HT-29 (cell line): Measurements from ENCODE around the gene DNASE1L3. TPM values are rescaled to one million over a fixed set of nuclear protein-coding genes. Genes with fewer than 3 reads are reported as not detected.
"Not testable (repeated sequence)": the region's sequence is repeated elsewhere in the genome, so short reads cannot be mapped to it uniquely, and the experiment has no call there.

Experiments
- DNase-seq: peaks from one replicate; pipeline ENCODE4 v3.0.0-alpha.2; 2015; ENCODE audit warnings: low spot score
- total RNA-seq: library from RNA; depleted of rRNA; stranded (reverse); fragments of >200 nt; shearing (Covaris generic); gene quantifications from 2 replicates; pipeline ENCODE4 v1.2.3, GENCODE V29; 2014

The DNASE1L3 gene
- total RNA-seq, 1 experiment from 2014 or later: not detected

DNA sequence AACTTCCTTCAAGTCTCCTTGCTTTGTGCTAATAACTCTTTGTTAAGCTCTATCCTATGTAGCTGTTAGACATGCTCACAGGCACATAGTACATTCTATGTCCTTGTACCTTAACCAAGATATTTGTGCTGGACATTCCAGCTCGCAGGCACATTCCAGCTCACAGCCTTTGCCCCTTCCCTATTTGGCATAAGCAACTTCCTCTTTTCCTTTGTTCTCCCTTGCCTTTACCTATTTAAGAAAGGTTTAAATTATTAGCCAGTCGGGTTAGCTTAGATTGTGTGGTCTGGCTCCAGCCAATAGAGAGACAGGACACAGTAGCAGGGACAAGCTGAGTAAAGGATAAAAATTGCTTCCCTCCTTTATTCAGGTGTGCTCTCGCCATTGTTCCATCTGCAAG lies 9.3 kb downstream of the DNASE1L3 start:
- not testable (repeated sequence) for DNase-seq

DNA sequence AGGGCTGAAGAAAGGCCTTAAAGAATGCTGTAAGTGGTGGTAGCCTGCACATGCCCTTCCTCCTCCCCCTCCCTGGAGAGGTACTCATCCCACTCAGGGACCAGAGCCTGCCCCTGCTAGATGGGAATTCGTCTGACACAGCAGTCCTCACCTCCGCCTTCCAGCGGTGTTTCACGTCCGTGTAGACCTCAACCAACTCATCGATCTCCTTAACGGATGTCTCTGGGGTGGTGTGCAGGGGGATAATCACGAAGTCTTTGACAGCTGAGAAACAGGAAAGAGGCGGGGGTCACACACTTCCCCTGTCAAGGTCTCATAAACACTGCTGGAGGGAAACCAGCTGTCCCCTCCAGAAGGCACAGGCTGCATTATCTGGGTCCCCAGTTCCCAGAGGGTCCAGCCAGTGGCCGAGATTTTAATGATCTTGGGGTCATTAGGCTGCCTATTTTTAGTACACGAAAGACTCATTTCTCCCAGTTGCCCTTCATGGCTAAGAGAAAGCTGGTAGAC lies 9.9 kb downstream of the DNASE1L3 start:
- DNase-seq: no peak

DNA sequence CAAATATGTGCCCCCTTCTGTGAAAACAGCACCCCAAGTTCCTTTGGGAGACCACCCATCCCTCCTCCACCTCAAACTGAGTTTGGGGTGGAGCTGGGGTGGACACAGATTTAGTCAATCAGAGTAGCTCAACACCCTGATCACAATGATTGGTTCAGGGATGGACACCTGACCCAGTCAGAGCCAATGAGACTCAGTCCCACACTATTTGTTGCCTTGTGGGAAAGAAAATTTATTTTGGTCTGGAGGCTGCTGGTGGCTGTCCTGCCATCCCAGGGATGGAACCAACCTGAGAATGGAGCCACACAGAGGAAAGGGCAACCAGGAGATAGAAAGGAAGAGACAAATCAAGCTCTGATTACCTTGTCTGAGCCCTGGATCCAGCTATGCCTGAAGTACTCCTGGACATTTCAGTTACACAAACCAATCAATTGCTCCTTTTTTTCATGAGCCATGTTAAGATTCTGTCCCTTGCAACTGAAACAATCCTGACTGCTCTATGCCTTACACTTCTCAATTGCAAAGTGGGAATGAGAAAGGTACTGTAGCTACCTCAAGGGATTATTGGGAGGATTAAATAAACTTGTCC lies 10.6 kb downstream of the DNASE1L3 start:
- no peak for DNase-seq

DNA sequence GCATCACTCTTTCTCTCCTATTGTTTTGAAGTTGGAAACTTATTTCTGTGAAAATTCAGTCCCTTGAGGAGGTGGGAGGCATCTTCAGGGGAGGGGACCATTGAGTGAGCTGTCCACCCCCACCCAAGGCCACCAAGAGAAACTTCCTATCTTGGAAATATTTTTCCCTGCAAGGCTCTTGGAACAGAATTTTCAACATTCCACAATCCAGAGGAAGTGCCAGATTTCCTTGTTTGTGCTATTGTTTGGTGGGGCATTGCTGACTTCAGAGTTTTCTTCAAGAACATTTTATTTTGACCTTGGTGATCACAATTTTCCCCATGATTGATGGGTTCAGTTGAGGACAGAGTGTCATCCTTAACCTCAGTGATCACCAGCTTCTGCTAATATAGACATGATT lies 12.0 kb downstream of the DNASE1L3 start:
- no peak for DNase-seq

DNA sequence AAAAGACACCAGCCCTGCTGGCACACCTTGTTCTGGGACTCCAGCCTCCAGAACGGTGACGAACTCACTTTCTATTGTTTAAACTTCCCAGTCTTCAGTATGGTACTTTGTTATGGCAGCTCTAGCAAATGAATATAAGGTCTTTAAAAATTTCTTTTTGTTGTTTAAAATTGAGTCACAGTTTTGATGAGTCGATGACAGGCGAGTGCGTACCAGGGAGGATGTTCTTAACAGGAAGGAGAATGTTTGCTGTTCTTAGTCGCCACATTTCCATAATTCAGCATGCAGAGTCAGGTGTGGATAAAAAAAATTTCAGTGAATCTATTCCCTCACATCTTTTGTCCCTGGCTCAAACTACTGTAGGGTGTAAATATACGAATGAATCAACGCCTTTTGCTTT lies 12.4 kb downstream of the DNASE1L3 start:
- no peak for DNase-seq

DNA sequence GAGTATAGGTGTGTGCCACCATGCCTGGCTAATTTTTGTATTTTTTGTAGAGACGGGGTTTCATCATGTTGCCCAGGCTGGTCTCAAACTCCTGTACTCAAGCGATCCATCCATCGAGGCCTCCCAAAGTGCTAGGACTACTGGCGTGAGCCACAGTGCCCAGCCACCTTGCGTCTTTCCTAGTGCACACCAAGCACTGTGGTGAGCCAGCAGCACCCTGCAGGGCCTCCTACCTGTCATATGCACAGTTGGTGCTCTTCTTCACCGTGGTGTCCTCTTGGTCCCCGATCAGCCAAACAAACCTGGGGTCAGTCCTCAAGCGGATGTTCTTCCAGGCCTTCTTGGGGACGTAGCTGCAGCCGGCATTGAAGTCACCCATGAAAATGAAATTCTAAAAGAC lies 13.2 kb downstream of the DNASE1L3 start:
- no peak for DNase-seq

DNA sequence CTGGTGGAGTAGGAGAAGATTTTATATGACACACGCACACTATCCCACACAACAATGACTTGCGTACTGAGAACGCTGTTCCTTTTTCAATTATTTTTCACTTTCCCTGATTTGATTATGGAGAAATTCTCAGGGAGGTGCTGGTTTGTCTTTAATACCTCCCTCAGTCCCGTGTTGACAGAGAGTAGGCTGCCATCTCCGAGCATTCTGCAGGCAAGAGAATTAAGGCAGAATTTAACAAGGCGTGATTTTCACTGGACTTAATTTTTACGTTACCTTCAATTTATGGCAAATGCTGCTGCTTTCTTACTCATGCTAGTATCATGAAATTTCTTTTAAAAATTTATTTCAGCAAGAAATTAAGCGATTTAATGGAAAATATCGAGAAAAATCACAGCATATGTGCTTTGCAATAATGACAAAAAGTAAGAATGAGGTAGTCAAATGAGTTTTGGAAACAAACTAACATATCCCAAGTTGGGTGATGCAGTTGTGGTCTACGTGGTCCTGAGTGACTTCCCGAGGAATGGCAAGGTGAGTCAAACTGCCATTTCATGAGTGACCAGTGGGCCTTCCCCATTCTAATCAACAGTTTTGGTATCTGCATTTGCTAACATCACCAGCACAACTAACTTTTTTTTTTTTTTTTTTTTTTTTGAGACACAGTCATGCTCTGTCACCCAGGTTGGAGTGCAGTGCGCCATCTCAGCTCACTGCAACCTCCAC lies 16.9 kb downstream of the DNASE1L3 start:
- no peak for DNase-seq

DNA sequence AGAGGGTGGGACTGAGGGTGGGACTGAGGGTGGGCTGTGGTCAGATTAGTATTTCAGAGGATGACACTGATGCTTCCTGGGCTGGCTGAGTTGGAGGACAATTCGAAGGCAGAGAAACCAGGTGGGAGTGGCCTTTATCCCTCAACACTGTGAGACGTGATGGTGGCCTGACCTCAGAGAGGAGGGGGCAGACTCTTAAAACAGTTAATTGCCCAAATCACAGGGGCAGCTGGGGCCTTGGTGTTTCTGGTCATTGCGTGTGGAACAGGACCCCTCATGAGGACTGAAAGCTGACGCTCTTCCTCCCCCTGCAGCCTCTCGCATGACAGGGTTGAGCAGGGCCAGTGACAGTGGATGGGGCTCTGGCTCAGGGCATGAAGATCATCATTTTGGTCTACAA lies 18.7 kb downstream of the DNASE1L3 start:
- DNase-seq: no peak

DNA sequence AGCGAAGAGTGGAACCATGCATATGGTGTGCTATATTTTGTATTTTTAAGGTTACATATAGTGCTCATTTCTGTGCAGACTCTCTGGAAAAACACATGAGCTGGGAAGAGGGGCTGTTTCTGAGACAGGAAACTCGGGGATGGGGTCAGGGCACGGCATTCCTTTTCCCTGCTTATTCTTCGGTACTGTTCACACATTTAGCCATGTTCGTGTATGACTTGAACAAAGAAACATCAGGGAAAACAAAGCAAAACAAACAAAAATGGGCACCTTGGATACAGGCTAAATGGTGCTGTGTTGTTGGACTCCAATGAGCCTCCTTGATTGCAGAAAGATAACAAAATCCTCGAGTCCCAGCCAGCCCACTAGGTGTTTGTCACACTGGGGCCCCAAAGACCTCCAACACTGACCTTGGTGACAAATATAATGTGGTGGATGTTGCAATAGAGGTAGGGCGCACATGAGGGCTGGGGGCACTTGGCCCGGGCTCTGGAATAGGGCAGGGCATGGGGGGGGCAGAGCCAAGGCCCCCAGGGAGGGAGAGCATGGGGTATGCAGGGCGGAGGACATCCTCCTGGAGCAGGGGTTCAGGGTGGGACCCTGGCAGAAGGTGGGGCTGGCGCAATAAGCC lies 19.3 kb downstream of the DNASE1L3 start:
- no peak for DNase-seq

DNA sequence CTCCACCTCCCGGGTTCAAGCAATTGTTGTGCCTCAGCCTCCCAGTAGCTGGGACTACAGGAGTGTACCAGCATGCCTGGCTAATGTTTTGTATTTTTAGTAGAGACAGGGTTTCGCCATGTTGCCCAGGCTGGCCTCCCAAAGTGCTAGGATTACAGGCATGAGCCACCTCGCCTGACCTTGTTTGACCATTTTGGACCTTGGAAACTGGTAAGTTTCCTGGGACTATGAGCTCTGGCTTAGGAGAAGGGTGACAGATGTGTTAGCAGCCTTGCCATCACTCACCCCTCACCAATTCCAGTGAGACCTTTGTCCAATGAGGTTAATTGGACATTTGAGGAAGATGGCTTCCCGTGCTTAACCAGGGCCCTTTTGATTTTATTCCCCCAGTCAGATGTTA lies 19.9 kb downstream of the DNASE1L3 start:
- no peak for DNase-seq

DNA sequence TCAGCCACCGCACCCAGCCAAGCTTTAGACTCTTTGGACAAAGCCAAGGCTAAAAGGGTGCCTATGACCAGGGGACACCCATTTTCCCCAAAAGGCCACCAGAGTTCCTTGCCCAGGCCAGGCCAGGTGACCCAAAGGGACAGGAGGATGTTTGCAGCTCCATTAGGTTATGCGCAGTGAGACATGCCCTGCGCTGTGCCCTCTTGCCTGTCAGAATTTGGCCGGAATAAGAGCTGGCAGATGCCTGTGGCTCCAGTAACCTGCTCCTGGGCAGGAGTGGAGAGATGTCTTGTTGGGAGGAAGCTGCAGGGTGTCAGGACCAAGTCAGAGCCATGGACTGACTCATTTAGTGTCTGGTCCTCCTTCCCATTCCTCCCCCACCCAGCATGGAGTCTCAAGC lies 20.5 kb downstream of the DNASE1L3 start:
- DNase-seq: no peak

DNA sequence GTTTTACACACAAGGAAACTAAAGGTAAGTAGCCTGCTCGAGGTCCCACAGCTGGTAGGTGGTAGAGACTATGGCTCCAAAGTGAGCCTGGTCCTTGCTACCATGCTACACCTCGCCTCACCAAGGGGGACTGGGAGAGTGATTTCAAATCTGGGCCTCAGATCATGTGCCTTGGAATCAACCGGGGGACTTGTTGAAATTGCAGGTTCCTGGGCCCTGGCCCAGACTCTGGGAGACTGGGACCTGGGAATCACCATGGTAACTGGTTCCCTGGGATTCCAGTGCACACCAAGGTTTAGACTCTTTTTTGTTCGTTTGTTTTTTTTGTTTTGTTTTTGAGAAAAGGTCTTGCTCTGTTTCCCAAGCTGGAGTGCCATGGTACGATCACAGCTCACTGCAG lies 21.1 kb downstream of the DNASE1L3 start:
- no peak for DNase-seq

DNA sequence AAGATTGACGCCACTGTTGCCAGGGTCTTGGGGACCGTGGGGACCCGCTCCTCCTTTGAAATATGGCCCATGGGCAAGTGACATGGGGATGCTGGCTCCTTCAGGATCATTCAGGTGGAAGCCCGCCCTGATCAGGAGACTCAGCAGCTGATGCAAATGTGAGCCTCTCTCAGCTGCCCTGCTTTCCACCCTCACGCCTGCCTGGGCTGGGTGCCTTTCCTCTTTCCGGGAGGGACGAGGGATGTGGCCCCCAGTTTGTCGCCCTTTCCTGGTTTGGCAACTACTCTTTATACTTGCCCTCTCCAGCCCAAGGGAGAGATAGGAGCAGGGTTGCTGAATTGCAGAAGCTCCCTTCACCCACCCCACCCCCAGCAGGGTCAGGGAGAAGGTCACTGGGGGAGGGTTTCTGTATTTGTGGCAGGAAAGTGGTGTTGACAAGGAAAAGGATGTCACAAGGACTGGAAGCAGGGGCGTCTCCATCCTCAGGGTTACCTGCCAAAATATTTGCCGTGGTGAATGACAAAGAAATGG lies 21.8 kb downstream of the DNASE1L3 start:
- no peak for DNase-seq

DNA sequence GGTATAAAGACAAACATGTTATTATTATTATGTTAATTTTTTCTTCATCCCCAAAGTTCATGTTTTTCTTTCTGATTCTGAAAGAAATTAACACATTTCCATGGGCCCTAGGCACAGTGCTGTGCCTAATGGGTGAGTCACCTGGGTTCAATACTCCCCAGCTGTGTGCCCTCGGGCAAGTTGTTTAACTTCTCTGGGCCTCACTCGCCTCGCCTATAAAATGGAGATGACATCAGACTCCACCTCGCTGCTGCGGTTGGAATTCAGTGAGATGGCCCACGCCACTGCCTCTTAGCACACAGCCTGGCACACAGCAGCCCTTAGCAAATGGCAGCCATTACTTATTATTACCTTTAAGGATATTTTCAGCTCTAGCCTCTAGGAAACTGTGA lies 22.6 kb downstream of the DNASE1L3 start:
- no peak for DNase-seq

DNA sequence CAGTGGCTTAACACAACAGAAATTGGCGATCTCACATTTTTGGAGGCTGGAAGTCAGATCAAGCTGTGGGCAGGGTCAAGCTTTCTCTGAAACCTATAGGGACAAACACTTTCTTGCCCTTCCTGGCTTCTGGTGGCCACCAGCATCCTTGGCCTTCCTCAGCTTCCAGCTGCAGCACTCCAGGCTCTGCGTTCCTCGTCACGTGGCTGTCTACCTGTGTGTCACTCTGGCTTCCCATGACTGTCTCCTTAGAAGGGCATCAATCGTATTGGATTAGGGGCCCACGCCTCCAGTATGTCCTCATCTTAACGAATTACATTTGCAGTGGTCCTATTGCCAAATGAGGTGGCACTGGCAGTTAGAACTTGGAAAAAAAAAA lies 25.8 kb downstream of the DNASE1L3 start:
- no peak for DNase-seq

DNA sequence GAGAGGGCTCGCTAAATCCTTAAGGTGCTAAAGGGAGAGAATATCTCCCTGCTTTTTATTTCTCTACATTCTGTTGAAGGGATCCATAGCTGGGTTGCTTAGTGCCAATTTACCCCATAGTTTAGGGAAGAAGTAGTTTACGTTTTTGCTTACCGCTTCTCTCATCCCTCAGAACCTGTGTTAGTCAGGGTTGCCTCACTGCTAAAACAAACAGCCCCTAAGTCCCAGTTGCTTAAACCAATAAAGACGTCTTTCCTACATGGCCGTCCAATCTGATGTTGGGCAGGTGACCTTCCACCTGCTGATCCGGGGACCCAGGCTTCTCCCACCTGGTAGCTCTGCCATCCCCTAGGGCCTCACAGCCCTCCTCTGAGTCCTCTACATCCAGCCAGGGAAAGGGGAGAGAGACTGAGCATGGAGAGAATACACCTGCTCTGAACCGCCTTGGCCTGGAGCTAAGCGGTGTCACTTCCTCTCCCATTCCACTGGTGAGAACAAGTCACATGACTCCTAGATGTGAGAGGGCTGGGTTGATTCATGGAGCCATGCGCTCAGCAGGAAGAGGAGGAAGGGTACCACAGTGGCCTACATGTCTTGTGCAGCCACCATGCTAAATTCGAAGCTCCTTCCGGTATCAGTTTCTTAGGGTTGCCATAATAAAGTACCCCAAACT lies 26.3 kb downstream of the DNASE1L3 start:
- no peak for DNase-seq

DNA sequence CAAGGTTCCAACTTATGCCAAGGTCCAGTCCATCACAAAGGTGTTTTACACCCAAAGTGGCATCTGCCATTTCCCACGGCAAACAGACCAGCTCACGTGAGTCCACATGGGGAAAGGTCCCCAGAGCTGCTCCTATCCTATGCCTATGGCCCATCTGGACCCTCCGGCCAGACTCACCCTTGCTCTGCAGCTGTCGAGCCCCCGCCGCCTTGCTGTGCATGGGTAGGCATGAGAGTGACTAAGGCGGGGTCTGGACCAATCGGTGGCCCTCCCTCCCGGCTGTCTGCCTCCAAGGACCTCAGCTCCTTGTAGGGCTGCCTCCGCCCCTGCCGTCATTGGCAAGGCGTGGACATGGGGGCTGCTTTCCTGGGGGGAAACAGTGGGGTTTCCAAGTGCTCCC lies 26.9 kb downstream of the DNASE1L3 start:
- DNase-seq: no peak

DNA sequence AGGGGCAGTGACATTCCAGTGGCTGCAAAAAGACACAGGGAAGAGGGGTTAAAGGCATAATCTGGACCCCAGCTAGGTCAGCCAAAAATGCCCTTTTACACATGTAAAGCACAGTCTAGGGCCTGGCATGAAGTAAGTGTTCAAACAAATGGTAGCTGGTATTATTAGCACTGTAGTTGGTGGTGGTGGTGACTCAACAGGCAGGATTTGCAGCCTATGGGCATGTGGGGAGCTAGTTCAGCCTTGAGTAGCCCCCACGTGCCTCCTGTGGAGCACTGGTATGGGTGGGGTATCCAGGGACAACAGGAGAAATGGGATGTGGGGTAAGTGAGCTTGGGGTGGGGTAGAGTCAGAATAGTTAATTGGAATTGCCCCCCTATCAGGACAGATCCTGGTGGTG lies 27.6 kb downstream of the DNASE1L3 start:
- no peak for DNase-seq

DNA sequence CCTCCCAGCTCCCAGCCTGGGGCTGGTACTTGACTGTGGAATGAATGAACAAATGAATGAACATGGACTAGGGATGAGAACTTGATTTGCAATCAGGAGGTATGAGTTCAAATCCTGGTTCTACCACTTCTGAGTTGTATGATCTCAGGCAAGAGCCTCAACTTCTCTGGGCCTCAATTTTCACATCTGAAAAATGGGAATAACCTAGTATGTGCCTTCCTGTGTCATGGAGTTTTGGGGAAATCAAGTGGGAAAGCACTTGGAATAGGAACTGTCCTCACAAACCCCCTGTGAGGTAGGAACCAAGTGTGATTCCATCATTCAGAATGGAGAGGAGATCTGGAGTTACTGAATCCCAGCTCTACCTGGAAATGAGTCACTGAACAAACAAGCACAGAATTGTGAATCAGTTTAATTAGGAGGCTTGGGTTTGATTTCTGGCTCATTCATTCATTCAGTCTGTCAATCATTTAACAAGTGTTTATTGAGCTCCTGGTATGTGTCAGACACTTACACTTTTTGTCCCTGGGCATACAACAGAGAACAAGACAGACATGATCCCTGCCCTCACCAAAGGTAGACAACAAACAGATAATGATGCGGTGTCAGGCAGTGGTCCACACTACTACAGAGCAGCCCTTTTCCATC lies 29.7 kb downstream of the DNASE1L3 start:
- peak; percentile 54 for DNase-seq

DNA sequence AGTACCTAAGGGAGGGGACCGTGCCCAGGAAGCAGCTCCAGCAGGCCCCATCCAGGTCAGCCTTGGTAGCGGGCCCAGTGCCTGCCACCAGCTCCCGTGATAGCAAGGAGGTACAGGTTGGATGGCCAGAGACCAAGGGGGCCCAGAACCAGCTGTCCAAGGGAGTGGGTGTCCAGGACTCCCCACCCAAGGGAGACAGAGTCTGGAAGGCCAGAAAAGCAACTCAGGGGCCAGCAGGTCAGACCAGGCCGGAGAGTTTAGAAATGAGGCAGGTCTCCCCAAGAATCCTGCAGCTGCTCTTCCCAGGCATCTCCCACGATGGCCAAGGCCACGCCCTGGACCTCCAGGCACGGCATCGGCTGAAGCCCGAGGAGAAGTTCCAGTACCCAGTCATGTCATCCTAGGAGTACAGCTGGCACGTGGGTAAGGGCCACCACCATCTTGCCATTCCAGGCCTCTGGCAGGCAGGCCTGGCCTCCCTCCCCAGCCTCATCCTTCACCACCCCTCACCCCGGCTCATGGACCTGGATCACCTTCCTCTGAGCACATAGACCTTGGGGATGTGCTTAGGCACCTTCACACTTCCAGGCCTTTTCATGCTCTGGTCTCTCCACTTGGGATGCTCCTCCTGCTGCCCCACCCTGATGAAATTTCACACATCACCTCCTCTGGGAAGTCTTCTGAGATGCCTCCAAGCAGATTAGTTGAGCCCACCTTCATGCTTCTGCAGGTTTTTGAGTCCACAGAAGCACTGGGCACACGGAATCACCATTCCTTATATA lies 30.5 kb downstream of the DNASE1L3 start:
- no peak for DNase-seq
